GM23338 (cell line): ENCODE measurements around the gene KCNMA1. TPM values are rescaled to one million over a fixed set of nuclear protein-coding genes. Genes with fewer than 3 reads are reported as not detected.

Source experiments
- ATAC-seq: fragments of 200-7000 bp; cut with Tn5 transposase; 3 replicates; pipeline ENCODE4 v1.9.1; 2020
- DNase-seq: peaks from one replicate; pipeline ENCODE4 v3.0.0-alpha.2; 2015; ENCODE audit warnings: low spot score
- H2AFZ ChIP-seq: fragments of 200-600 bp; sonication (generic); 2 replicates; pipeline ENCODE4 v1.8.0; 2016; ENCODE audit warnings: antibody characterized with exemption, mild to moderate bottlenecking, moderate library complexity
- H3F3A ChIP-seq: fragments of 200-600 bp; sonication (generic); replicated peaks from 2 replicates; pipeline ENCODE4 v1.8.0; 2017; ENCODE audit warnings: antibody characterized with exemption, mixed run types, low read depth
- H3K27ac ChIP-seq: fragments of 200-600 bp; sonication (generic); 2 replicates; pipeline ENCODE4 v1.6.1; 2016; ENCODE audit warnings: low read depth
- H3K27me3 ChIP-seq: fragments of 200-600 bp; sonication (generic); 2 replicates; pipeline ENCODE4 v1.8.0; 2016; ENCODE audit warnings: mild to moderate bottlenecking, mixed run types, moderate library complexity; ENCODE audit not compliant: insufficient read depth
- H3K36me3 ChIP-seq: fragments of 200-600 bp; sonication (generic); 2 replicates; pipeline ENCODE4 v1.8.0; 2016; ENCODE audit warnings: mild to moderate bottlenecking; ENCODE audit not compliant: insufficient read depth
- H3K4me1 ChIP-seq: fragments of 200-600 bp; sonication (generic); 2 replicates; pipeline ENCODE4 v1.8.0; 2016; ENCODE audit warnings: mild to moderate bottlenecking, moderate library complexity; ENCODE audit not compliant: insufficient read depth
- H3K4me2 ChIP-seq: fragments of 200-600 bp; sonication (generic); 2 replicates; pipeline ENCODE4 v1.7.1; 2017; ENCODE audit warnings: mixed run types
- H3K4me3 ChIP-seq: fragments of 200-600 bp; sonication (generic); 2 replicates; pipeline ENCODE4 v1.6.1; 2016; ENCODE audit warnings: mixed run types
- H3K79me2 ChIP-seq: fragments of 200-600 bp; sonication (generic); replicated peaks from 2 replicates; pipeline ENCODE4 v1.8.0; 2017; ENCODE audit warnings: mild to moderate bottlenecking; ENCODE audit not compliant: insufficient read depth
- H3K9me2 ChIP-seq: fragments of 200-600 bp; sonication (generic); 2 replicates; pipeline ENCODE4 v1.8.0; 2017; ENCODE audit not compliant: insufficient read depth
- H4K20me1 ChIP-seq: fragments of 200-600 bp; sonication (generic); replicated peaks from 2 replicates; pipeline ENCODE4 v1.8.0; 2017; ENCODE audit warnings: mild to moderate bottlenecking; ENCODE audit not compliant: insufficient read depth
- H3K27ac Mint-ChIP-seq: 2 replicates; pipeline ENCODE4 v1.8.0; 2020; ENCODE audit warnings: inconsistent platforms, mild to moderate bottlenecking, moderate library complexity, mixed read lengths
- H3K27me3 Mint-ChIP-seq: 3 replicates; pipeline ENCODE4 v1.8.0; 2022; ENCODE audit warnings: low read depth, mild to moderate bottlenecking, moderate library complexity, mixed read lengths, inconsistent platforms; ENCODE audit not compliant: insufficient read depth, poor library complexity
- H3K36me3 Mint-ChIP-seq: 3 replicates; pipeline ENCODE4 v1.8.0; 2021; ENCODE audit warnings: low read depth, mild to moderate bottlenecking, inconsistent platforms, moderate library complexity, mixed read lengths
- H3K4me1 Mint-ChIP-seq: 3 replicates; pipeline ENCODE4 v1.8.0; 2020; ENCODE audit warnings: mild to moderate bottlenecking, inconsistent platforms, mixed read lengths
- H3K4me3 Mint-ChIP-seq: 3 replicates; pipeline ENCODE4 v1.8.0; 2021; ENCODE audit warnings: moderate library complexity, mild to moderate bottlenecking, inconsistent platforms, mixed read lengths
- H3K9me3 Mint-ChIP-seq: 3 replicates; pipeline ENCODE4 v1.8.0; 2020; ENCODE audit warnings: moderate library complexity, mild to moderate bottlenecking, inconsistent platforms, mixed read lengths
- CREB1 ChIP-seq: fragments of 250-450 bp; sonication (Bioruptor Pico); IDR thresholded peaks from 2 replicates; pipeline ENCODE4 v1.5.0; 2020; ENCODE audit warnings: low read depth, mild to moderate bottlenecking, moderate library complexity
- JUNB ChIP-seq: IDR thresholded peaks from one replicate; pipeline ENCODE4 v1.6.1; 2016; ENCODE audit warnings: antibody characterized with exemption; ENCODE audit not compliant: unreplicated experiment
- POLR2AphosphoS5 ChIP-seq: IDR thresholded peaks from 2 replicates; pipeline ENCODE4 v1.6.1; 2016; ENCODE audit warnings: antibody characterized with exemption, low read depth
- STAT1 ChIP-seq: IDR thresholded peaks from one replicate; pipeline ENCODE4 v1.6.1; 2016; ENCODE audit warnings: antibody characterized with exemption; ENCODE audit not compliant: unreplicated experiment
- ZNF114 ChIP-seq: fragments of 250-450 bp; sonication (Bioruptor Pico); IDR thresholded peaks from 2 replicates; pipeline ENCODE4 v1.5.0; 2020; ENCODE audit warnings: mild to moderate bottlenecking, moderate library complexity
- ZNF331 ChIP-seq: fragments of 250-450 bp; sonication (Bioruptor Pico); IDR thresholded peaks from 2 replicates; pipeline ENCODE4 v1.5.0; 2020; ENCODE audit warnings: low read depth, mild to moderate bottlenecking, moderate library complexity
- polyA plus RNA-seq: library from polyadenylated mRNA; unstranded; fragments of >200 nt; fragmentation: Nextera tagmentation; extraction: Ambion mirVana; gene quantifications from 2 replicates; pipeline ENCODE4 v1.2.1, GENCODE V29; 2016
- total RNA-seq: library from RNA; depleted of rRNA; stranded (reverse); fragments of >200 nt; shearing (Covaris generic); gene quantifications from 2 replicates; pipeline ENCODE4 v1.2.3, GENCODE V29; 2014
- TF ChIP-seq, protein P1 (sequence below): IDR thresholded peaks from 2 replicates; pipeline ENCODE4 v1.6.1; 2016; ENCODE audit warnings: antibody characterized with exemption
- TF ChIP-seq, protein P2 (sequence below): IDR thresholded peaks from one replicate; pipeline ENCODE4 v1.6.1; 2018; ENCODE audit warnings: antibody characterized with exemption; ENCODE audit not compliant: unreplicated experiment
- TF ChIP-seq, protein P3 (sequence below): fragments of 250-450 bp; sonication (Bioruptor Pico); IDR thresholded peaks from 2 replicates; pipeline ENCODE4 v1.5.0; 2020; ENCODE audit warnings: mild to moderate bottlenecking, moderate library complexity

Gene KCNMA1
- total and polyA plus RNA-seq, 2 experiments from 2014 or later, result 8.2 to 9.0 TPM

DNA sequence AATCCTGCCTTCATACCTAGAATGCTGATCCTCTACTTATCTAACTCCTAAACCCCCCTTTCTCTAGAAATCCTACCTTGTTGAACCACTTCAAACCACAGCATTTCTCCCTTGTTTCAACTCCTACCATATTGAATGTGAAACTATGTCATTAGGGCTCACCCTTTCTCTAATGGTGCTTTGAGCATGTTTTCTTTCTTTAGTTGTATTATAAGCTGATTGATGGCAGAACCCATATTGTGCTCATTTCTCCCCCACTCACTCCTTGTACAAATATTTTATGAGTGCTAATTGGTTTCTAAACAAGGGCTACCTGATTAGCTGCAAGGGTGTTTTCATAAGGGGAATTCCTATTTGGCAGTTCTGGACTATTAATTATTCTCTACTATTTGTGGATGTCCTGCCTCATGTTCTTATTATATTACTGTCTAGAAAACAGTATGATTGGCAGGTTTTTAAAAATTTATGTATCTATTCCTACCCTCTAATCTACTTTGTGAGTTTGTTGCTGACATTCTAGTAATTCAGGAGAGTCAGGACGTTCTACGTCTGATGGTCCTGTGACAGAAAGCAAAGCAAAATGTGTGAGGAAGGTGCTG lies 765.8 kb downstream of the KCNMA1 start:
- Mint-ChIP-seq H3K27me3 (no peaks in the 10 kb centered on the region), H3K4me1 (no peaks in the 10 kb centered on the region), H3K9me3 (no peaks in the 10 kb centered on the region), H3K4me3 (no peak overlapping the region), H3K27ac (no peak overlapping the region), H3K36me3 (no peaks in the 10 kb centered on the region)
- DNase-seq (no peak), ATAC-seq (no peak)
- H3K27me3 ChIP-seq, result no peaks in the 10 kb centered on the region
- H3K36me3 ChIP-seq, result no peaks in the 10 kb centered on the region
- no peaks in the 10 kb centered on the region for H4K20me1 ChIP-seq
- no peaks in the 10 kb centered on the region for H3F3A ChIP-seq
- no peak overlapping the region for H3K27ac ChIP-seq
- no peak overlapping the region for H2AFZ ChIP-seq
- H3K4me3 ChIP-seq, result no peak overlapping the region
- peaks cover 22% of the 10 kb centered on the region; the same call in 1 of the 2 replicates for H3K9me2 ChIP-seq
- TF ChIP-seq ZNF114 (CRISPR knock-in tag), result no peak
- TF ChIP-seq JUNB, result no peak
- no peak for TF ChIP-seq ZNF331
- TF ChIP-seq STAT1, result no peak
- TF ChIP-seq POLR2AphosphoS5, result no peak
- TF ChIP-seq, protein P1, sequence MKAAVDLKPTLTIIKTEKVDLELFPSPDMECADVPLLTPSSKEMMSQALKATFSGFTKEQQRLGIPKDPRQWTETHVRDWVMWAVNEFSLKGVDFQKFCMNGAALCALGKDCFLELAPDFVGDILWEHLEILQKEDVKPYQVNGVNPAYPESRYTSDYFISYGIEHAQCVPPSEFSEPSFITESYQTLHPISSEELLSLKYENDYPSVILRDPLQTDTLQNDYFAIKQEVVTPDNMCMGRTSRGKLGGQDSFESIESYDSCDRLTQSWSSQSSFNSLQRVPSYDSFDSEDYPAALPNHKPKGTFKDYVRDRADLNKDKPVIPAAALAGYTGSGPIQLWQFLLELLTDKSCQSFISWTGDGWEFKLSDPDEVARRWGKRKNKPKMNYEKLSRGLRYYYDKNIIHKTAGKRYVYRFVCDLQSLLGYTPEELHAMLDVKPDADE, result no peak
- no peak for TF ChIP-seq CREB1 (CRISPR knock-in tag)
- TF ChIP-seq, protein P2, sequence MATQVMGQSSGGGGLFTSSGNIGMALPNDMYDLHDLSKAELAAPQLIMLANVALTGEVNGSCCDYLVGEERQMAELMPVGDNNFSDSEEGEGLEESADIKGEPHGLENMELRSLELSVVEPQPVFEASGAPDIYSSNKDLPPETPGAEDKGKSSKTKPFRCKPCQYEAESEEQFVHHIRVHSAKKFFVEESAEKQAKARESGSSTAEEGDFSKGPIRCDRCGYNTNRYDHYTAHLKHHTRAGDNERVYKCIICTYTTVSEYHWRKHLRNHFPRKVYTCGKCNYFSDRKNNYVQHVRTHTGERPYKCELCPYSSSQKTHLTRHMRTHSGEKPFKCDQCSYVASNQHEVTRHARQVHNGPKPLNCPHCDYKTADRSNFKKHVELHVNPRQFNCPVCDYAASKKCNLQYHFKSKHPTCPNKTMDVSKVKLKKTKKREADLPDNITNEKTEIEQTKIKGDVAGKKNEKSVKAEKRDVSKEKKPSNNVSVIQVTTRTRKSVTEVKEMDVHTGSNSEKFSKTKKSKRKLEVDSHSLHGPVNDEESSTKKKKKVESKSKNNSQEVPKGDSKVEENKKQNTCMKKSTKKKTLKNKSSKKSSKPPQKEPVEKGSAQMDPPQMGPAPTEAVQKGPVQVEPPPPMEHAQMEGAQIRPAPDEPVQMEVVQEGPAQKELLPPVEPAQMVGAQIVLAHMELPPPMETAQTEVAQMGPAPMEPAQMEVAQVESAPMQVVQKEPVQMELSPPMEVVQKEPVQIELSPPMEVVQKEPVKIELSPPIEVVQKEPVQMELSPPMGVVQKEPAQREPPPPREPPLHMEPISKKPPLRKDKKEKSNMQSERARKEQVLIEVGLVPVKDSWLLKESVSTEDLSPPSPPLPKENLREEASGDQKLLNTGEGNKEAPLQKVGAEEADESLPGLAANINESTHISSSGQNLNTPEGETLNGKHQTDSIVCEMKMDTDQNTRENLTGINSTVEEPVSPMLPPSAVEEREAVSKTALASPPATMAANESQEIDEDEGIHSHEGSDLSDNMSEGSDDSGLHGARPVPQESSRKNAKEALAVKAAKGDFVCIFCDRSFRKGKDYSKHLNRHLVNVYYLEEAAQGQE, result no peak
- TF ChIP-seq, protein P3, sequence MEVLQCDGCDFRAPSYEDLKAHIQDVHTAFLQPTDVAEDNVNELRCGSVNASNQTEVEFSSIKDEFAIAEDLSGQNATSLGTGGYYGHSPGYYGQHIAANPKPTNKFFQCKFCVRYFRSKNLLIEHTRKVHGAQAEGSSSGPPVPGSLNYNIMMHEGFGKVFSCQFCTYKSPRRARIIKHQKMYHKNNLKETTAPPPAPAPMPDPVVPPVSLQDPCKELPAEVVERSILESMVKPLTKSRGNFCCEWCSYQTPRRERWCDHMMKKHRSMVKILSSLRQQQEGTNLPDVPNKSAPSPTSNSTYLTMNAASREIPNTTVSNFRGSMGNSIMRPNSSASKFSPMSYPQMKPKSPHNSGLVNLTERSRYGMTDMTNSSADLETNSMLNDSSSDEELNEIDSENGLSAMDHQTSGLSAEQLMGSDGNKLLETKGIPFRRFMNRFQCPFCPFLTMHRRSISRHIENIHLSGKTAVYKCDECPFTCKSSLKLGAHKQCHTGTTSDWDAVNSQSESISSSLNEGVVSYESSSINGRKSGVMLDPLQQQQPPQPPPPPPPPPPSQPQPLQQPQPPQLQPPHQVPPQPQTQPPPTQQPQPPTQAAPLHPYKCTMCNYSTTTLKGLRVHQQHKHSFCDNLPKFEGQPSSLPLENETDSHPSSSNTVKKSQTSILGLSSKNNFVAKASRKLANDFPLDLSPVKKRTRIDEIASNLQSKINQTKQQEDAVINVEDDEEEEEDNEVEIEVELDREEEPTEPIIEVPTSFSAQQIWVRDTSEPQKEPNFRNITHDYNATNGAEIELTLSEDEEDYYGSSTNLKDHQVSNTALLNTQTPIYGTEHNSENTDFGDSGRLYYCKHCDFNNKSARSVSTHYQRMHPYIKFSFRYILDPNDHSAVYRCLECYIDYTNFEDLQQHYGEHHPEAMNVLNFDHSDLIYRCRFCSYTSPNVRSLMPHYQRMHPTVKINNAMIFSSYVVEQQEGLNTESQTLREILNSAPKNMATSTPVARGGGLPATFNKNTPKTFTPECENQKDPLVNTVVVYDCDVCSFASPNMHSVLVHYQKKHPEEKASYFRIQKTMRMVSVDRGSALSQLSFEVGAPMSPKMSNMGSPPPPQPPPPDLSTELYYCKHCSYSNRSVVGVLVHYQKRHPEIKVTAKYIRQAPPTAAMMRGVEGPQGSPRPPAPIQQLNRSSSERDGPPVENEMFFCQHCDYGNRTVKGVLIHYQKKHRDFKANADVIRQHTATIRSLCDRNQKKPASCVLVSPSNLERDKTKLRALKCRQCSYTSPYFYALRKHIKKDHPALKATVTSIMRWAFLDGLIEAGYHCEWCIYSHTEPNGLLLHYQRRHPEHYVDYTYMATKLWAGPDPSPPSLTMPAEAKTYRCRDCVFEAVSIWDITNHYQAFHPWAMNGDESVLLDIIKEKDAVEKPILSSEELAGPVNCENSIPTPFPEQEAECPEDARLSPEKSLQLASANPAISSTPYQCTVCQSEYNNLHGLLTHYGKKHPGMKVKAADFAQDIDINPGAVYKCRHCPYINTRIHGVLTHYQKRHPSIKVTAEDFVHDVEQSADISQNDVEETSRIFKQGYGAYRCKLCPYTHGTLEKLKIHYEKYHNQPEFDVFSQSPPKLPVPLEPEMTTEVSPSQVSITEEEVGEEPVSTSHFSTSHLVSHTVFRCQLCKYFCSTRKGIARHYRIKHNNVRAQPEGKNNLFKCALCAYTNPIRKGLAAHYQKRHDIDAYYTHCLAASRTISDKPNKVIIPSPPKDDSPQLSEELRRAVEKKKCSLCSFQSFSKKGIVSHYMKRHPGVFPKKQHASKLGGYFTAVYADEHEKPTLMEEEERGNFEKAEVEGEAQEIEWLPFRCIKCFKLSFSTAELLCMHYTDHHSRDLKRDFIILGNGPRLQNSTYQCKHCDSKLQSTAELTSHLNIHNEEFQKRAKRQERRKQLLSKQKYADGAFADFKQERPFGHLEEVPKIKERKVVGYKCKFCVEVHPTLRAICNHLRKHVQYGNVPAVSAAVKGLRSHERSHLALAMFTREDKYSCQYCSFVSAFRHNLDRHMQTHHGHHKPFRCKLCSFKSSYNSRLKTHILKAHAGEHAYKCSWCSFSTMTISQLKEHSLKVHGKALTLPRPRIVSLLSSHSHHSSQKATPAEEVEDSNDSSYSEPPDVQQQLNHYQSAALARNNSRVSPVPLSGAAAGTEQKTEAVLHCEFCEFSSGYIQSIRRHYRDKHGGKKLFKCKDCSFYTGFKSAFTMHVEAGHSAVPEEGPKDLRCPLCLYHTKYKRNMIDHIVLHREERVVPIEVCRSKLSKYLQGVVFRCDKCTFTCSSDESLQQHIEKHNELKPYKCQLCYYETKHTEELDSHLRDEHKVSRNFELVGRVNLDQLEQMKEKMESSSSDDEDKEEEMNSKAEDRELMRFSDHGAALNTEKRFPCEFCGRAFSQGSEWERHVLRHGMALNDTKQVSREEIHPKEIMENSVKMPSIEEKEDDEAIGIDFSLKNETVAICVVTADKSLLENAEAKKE (CRISPR knock-in tag), result no peak
- H3K4me2 ChIP-seq, result no peak overlapping the region
- no peaks in the 10 kb centered on the region for H3K79me2 ChIP-seq
- H3K4me1 ChIP-seq, result no peaks in the 10 kb centered on the region; the same call in 1 of the 2 replicates
